Measurements from ENCODE around the gene PAFAH1B2.
"Not testable (repeated sequence)": the region's sequence is repeated elsewhere in the genome, so short reads cannot be mapped to it uniquely, and the experiment has no call there.

DNA sequence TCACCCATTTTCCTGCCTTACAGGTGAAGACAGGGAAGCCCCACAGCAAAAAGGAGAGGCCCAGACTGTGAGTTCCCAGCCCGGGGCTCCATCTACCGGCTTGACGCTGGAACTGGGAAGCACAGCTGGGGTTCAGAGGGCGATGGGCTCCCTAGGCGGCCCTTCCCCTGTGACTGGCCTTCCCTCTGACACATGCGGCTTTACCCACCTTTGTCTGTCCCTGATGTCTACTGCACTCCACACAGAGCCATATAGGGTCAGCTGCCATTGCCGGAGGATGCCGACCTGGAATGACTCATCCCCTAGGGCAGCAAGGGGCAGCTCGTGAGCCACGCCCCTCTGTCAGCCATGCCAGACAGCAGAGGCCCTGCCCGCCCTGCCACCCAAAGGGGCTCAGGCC, 62.8 kb downstream of the PAFAH1B2 start:
- TF ChIP-seq POLR2A, POLR2AphosphoS5, EP300, CTCF (IDR thresholded peaks at IDR 0.05): not testable (repeated sequence)
